Stimulated activated naive CD4-positive, alpha-beta T cell treated with Interleukin-2 at 50 U/mL for 16 hours (primary cell): ENCODE measurements around the gene RAB37.
A peak's percentile ranks its signal among the peaks of the same experiment; 100 is the strongest.

Experiments
- DNase-seq: peaks from one replicate; lab custom pipeline; 2025; lab: John Stamatoyannopoulos, UW

The RAB37 gene, protein sequence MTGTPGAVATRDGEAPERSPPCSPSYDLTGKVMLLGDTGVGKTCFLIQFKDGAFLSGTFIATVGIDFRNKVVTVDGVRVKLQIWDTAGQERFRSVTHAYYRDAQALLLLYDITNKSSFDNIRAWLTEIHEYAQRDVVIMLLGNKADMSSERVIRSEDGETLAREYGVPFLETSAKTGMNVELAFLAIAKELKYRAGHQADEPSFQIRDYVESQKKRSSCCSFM

DNA sequence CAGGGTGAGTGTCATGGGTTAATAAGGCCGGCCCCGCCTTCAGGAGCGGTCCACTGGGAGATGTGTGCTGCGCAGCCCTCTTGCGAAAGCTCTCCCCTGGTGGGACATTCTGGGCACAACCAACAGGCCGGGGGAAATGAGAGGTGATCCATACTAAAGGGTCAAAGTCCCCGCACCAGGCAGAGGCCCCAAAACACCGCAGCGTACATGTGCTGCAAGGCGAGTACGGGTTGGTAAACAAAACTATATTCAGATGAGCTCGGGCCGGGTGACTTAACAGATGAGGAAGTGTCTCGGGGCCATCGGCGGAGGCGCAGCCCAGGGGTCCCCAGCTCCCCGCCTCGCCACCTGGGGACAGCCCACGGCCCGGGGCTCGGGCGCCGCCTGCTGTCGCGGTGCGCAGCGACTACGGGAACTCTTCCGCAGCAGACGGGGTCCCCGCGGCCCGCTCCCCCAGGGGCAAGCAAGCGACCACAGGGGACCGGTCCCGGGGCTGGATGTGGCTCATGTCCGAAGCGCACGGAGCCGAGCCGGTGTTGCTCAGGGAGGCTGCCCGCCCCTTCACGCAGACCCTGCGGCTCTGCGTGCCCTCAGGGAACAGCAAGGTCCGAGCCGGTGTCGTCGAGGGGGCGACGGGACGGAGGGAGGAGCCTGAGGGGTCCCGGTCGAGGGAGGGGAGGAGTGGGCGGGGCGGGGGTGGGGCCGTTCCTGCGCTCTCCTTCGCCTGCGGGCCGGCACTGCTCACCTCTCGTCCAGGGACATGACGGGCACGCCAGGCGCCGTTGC lies at the start of gene RAB37:
RAB37 (plus strand) TSS at position 744 of the 786 bp plus-strand sequence; CDS start at position 761, 17 bp downstream.
- DNase-seq = peak; percentile 37

DNA sequence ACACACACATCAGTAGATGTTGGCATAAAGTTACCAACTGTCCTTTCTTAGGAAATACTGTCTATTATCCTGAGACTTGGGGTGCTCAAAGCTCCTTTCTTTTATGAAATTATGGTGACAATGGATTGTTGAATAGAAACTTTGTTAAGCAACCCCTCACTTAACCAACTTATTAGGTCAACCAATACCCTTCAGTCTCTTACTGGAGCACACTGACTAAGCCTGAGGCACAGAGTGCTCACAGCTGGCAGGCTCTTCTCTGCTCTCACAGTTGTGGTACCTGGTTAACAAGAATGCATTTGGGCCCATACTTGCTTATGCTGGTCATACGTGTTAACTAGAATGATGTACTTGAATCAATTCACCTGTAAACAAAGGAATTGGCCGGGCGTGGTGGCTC lies 49.2 kb upstream of the RAB37 start:
- DNase-seq = no peak

DNA sequence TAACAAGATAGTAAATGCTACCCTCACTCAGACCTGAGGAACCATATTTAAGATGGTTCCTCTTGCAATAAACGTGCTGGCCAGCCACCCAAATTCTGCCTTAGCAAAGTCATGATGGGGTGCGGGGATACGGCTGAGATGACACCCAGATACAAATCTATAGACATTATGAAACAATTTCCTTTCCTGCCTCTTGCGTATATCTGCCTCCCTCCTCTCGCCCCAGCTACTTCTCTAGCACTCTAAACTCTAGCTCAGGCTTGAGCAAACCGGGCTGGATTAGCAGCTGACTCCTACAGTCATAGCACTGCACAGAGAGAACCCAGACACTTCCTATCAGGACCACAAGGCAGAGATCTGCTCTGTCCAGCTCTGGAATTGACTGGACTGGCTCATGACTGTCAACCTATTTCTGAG lies 46.6 kb upstream of the RAB37 start:
- no peak for DNase-seq

DNA sequence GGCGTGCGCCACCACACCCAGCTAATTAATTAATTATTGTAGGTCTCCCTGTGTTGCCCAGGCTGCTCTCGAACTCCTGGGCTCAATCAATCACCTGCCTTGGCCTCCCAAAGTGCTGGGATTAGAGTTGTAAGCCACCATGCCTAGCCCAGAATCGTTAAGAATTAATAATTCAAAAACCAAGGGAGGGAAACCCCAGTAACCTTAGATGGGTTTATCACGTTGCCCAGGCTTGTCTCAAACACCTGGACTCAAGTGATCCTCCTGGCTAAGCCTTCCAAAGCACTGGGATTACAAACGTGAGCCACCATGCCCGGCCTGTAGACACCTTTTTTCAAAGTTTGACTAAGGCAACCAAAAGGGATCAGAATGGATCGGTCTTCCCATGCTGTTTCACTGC lies 45.9 kb upstream of the RAB37 start:
- DNase-seq = no peak

DNA sequence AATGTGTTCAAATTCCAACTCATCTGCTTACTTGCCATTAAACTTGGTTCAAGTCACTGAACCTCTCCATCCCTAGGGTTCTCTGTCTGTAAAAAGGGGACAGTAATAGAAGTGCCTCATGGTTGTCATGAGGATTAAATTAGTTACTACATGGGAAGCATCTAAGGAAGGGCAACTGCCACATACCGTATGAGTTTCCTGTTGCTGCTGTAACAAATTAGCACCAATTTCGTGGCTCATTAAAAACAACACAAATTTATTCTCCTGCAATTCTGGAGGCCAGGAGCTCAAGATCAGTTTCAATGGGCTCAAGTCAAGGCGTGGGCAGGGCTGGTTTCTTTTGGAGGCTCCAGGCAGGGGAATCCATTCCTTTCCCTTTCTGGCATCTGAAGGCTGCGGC lies 43.0 kb upstream of the RAB37 start:
- no peak for DNase-seq

DNA sequence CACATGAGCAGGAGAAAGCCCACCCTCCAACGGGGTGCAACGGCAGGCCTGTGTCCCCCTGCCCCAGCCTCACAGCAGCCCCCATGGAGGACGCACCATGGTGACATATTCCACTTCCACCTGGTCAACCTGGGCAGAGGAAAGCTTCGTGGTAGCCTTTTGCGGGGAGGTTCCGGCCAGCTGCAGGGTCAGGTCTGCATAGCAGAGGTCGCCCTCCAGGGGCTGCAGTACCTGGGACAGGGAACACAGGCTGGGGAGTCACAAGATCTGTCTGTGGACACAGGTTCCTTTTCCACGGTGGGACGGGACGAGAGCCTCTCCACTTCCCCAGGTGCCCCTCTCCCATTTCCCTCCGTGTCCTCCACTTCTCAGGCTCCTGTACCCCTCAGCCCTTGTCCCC lies 41.4 kb upstream of the RAB37 start:
- no peak for DNase-seq

DNA sequence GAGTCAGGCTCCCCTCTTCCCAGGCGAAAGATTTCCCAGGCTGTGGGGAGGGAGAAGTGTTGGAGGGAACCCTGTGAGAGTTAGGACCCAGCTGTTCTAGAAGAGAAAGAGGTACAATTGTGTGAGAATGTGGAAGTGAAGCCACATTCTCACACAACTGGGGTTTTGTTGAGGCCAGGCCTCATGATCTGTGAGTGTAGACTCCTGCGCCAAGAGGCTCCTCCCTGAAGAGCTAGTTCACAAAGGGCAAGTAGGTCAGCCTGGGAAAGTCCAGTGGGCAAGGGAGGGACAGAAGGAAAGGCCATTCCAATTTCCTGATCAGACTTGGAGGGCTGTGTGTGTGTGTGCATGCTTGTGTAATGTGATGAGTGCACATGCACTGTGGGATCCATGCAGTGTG lies 39.5 kb upstream of the RAB37 start:
- no peak for DNase-seq

DNA sequence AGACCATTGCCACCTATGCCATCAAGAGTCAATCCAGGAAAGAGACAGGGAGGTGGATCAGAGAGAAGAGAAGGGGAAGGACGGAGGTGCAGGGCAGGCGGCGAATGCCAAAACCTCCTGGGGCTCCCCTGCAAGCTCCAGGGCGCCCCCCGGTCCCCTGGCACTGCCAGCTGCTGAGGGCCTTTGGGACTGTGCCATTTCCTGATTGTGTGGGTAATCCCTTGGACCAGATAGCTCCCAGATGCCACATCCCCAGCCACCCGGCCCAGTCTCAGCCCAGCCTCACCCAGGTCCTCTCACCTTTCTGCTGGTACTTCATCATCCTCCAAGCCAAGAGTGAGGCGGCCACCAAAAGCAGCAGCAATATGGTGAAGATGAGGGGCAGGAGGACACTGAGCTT lies 39.0 kb upstream of the RAB37 start:
- DNase-seq = no peak

DNA sequence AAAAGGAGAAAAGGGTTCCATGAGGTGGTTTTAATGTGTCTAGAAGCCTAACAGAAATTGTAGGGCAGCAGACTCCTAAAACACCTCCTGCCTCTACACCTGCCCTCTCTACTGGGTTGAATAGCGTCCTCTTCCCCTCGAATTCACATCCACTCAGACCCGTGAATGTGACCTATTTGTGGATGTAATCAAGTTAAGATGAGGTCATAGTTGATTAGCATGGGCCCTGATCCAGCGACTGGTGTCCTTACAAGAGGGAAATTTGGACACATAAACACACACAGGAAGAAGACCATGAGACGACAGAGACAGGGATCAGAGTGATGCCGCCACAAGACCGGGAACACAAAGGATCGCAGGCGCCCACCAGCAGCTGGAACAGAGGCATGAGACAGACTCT lies 37.8 kb upstream of the RAB37 start:
- no peak for DNase-seq

DNA sequence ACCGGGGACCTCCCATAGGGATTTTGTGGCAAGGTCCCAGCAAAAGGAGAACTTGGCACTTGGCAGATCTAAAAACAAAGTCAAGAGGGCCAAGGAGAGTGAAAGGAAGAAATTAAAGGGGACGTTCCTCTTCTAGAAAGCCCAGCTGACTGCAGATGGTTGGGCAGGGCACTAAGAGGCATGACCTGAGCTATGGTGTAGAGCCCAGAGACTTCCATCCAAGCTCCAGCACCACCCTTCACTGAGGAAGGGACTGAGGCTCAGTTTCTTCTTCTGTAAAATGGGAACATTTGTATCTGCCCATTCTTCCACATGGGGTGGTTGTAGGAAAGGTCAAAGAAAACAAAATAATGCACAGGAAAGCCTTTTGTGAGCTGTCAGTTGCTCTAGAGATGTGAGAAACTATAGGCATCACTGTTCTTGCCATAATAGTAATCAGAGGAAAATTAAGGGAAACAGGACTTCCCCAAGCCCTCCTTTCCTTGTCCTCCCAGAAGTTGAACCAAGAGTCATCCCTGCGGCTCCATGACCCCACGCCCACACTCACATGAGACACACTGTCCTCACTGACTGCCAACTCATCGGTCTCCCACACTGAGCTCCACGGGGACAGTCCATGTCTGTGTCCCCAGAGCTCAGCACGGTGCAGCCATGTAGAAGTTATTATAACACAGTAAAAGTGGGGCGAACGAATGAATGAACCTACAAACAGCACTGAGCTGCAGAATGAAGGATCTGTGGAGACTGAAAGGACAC lies 34.8 kb upstream of the RAB37 start:
- DNase-seq = no peak

DNA sequence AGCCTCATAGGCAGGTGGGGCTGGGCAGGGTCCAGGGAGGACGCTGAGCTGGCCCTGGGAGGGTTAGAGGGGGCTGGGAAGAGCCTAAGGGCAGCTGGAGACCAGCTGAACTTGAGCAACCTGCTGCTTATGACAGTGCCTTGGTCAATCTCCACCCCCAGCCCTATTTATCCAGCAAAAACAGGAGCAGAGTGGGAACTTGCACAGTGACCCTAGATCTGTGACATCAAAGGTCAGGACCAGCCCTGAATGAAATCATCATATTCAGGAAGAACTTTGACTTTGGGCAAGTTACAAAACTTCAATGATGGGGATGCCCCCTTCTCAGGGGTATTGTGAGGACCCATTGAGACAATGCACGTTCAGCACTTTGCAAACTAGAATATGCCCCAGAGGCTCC lies 33.7 kb upstream of the RAB37 start:
- no peak for DNase-seq

DNA sequence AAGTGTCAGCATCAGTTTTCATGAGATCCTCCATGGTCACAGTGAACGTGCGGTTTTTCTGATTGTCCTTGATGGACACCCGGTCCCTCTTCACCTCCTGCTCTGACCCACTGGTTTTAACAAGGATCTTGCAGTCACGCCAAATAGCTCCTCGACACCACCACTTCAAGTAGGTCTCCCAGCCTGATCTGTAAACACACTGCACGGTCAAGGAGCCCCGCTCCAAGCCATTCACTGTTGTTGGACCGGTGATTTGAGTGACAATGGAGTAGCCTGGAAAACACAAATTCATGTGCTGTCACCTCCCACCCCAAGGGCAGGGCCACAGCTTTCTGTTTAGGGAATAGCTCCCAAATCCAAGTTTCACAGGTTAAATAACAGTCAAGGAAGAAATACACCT lies 32.5 kb upstream of the RAB37 start:
- DNase-seq = no peak

DNA sequence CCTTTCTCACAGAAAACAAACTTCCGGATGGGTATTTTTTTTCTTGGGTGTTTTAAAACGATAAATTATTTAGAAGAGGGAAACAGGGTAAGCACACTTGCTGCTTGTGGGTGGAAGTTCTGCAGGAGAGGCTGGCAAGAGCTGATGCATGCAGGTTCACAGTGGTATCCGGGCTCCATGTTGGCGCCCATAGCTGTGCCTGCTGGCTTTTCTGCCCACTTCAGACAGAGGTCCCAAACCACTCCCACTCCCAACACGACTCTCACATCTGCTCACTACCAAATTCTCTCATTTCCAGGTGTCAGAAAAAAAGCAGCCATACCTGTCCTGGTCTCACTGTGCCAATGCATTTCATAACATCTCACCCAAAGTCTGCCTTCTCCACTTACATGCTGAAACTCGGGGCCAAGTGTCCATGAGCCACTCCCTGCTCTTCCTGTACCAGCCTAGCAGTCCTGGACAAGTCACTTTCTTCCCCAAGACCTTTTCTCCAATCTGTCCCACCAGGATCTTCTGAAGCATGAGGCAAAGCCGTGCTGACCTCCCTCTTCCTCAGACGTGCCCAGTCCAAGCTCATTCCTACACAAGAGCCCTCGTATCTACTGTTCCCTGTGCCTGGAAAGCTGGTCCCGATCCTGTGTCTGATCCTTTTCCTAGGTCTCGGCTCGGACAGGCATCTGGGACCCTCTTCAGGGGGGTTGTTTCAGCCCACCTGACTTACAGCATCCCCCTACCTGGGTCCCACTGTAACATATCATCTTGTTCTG lies 25.8 kb upstream of the RAB37 start:
- no peak for DNase-seq

DNA sequence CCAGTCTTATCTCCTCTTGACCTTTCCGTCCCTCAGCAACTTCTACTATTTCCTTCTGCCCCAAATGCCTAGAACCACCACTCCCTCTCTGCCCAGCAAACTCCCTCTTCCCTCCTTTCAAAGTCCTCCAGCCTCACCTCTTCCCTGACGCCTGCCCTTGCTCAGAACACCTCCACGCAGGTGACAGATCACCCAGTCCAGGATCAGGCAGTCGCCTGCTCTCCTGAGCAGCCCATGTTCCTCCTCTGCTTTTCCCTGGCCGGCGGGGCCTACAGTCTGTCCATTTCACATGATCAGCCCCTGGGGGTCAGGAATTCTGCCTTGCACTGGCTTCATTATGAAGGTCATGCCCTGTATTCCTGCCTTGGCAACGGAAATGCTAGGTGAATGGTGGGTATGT lies 24.8 kb upstream of the RAB37 start:
- no peak for DNase-seq

DNA sequence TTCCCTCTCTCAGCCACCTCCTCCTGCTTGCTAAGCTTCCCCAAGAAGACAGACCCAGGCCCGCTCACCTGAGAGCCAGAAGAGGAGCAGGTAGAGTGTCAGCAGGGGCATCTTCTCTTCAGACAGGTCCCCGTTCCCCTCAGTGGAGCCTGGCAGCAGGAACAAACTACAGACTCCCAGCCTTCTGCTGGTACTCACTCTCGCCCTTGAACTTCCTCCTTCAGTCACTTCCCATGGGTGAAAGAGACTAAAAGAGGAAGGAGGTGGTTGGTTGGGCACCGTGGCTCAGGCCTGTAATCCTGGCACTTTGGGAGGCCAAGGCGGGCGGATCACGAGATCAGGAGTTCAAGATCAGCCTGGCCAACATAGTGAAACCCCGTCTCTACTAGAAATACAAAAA lies 24.3 kb upstream of the RAB37 start, which contains the start of gene CD300LF:
CD300LF (minus strand) TSS at position 168 of the 400 bp plus-strand sequence; CDS start at position 111, 57 bp downstream.
- DNase-seq = no peak

DNA sequence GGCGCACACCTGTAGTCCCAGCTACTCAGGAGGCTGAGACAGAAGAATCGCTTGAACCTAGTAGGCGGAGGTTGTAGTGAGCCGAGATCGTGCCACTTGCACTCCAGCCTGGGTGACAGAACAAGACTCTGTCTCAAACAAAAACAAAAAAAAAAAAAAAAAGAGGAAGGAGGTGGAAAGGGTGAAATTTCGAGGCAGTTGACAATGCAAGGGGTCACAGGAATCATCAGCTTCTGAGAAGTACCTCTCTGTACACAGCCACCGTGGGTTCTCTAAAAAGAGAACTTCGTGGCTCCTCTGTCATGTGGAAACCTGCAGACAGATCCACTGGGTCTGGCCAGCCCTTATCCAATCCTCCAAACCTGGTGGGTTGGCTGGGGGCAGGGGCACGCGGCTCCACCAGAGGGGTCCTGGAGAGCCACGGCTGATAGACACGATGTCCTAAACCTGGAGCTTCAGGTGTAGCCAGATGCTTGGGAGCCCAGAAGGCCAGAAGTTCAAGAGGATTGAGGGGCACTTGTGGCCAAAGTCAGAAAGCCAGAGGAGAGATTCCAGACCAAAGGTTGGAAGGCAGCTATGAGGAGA lies 23.8 kb upstream of the RAB37 start:
- DNase-seq = no peak

DNA sequence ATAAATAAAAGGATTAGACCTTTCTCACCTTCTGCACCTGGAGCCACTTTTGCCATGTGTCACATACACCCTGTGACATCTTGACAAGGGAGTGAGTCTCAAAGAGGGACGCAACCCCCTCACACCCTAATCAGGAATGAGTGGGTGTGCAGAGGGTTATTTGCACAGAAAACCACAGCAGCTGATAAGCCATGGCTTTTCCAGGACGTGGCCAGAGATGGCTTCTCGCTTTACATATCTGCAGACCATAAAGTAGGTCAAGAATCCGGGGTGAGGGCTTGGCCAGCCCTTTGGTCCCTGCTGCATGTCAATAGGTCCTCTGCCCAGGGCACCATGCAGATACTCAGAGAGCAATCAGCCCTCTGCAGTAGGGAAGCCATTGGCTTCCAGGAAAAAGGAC lies 21.9 kb upstream of the RAB37 start:
- no peak for DNase-seq

DNA sequence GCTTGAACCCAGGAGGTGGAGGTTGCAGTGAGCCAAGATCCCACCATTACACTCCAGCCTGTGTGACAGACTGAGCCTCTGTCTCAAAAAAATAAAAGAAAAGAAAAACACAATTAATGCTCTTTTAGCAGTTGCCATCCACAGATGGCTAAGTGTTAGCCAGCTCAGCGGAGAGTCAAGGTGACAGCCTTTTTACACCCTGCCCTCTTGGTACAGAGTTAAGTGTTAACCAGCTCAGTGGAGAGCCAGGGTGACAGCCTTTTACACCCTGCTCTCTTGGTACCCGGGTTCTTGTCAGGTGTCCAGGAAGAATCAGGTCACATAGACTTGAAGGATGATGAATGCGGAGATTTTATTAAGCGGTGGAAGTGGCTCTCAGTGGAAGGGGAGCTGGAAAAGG lies 16.6 kb upstream of the RAB37 start:
- no peak for DNase-seq

DNA sequence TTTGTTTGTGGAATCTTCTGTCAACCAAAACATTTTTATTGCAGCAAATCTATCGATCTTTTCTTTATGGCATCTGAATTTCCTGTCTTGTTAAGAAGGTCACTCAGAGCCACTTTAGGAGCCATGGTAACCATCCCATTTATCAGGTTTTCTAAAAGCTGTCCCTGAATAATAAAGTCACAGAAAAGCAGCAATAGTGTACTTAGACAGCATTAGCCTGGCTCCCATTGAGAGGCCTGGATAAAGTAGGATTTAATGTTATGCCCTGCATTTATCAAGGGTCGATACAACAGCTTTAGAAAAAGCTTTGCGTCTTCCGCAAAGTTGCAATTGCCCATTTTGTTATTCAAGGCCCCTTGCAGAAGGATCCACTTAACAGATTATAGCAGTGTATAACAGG lies 14.3 kb upstream of the RAB37 start:
- DNase-seq = no peak

DNA sequence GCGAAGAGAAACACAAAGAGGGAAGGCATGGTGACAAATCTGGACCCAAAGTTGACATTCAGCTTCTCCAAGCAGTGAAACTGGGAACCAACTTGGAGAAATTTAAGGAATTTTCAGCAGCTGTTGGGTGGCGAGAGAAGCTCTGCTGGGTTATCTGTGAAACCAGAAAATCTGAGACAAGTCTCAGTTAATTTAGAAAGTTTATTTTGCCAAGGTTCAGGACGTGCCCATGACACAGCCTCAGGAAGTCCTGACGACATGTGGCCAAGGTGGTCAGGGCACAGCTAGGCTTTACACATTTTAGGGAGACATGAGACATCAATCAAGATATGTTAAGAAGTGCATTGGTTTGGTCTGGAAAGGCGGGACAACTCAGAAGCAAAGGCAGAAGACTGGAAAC lies 13.2 kb upstream of the RAB37 start:
- no peak for DNase-seq

DNA sequence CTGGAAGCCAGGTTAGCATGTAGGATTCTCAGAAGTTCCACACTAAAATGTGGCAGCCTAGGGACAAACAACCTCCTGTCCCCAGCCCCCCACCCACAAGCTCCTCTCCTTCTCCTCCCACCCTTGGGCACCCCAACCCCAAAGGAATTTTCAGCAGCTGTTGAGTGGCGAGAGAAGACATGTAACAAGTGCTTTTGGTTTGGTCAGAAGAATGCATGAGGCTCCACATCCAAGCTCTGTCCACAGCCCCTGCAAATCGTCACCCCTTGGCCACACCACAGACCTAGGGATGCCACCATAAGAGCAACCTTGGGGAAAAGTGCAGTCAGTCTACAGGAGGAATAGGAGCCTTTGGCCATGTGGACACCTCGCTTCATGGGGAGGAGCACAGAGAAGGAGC lies 11.9 kb upstream of the RAB37 start:
- DNase-seq = no peak
